Fibroblast of the aortic adventitia (primary cell): ENCODE measurements around the gene OLFML2B. TPM values are rescaled to one million over a fixed set of nuclear protein-coding genes. Genes with fewer than 3 reads are reported as not detected.

ENCODE experiments used
- DNase-seq: peaks from one replicate; pipeline ENCODE4 v3.0.0-alpha.2; 2010; ENCODE audit warnings: low read depth
- H3K4me3 ChIP-seq: 2 replicates; pipeline ENCODE4 v1.5.1; 2011; ENCODE audit warnings: low read depth, mild to moderate bottlenecking, control low read depth, low read length, moderate library complexity
- CTCF ChIP-seq: IDR thresholded peaks from 2 replicates; pipeline ENCODE4 v1.5.1; 2011; ENCODE audit warnings: mild to moderate bottlenecking, low read length, control low read depth, inconsistent platforms; ENCODE audit not compliant: insufficient read depth
- total RNA-seq: library from RNA; depleted of rRNA; stranded (reverse); fragments of >200 nt; gene quantifications from 2 replicates; pipeline ENCODE4 v1.2.3, GENCODE V29; 2012; ENCODE audit warnings: low replicate concordance

OLFML2B gene
- total RNA-seq, 1 donor: 14.5 TPM

- TF ChIP-seq CTCF: no peak
- H3K4me3 ChIP-seq: no peak overlapping the region
- no peak for DNase-seq
Observed at GRCh38 chr1:161954050-161954449, 69.6 kb downstream of the OLFML2B start.

- no peak for TF ChIP-seq CTCF
- DNase-seq: peak; percentile 14
- H3K4me3 ChIP-seq: no peak overlapping the region
Observed at GRCh38 chr1:161953256-161953920, 70.3 kb downstream of the OLFML2B start.

GRCh38 chr1:161952607-161953172, 71.0 kb downstream of the OLFML2B start:
- no peak for TF ChIP-seq CTCF
- DNase-seq: no peak
- no peak overlapping the region for H3K4me3 ChIP-seq

GRCh38 chr1:161951646-161952045, 72.0 kb downstream of the OLFML2B start:
- no peak for DNase-seq
- H3K4me3 ChIP-seq: no peak overlapping the region
- TF ChIP-seq CTCF: no peak

- no peak for TF ChIP-seq CTCF
- no peak overlapping the region for H3K4me3 ChIP-seq
- no peak for DNase-seq
Observed at GRCh38 chr1:161950377-161950776, 73.3 kb downstream of the OLFML2B start.

GRCh38 chr1:161949548-161949947, 74.1 kb downstream of the OLFML2B start:
- TF ChIP-seq CTCF: no peak
- DNase-seq: no peak
- no peak overlapping the region for H3K4me3 ChIP-seq
